Glutamatergic neuron (in vitro differentiated cells): ENCODE measurements around the gene AHDC1. TPM values are rescaled to one million over a fixed set of nuclear protein-coding genes. Genes with fewer than 3 reads are reported as not detected.

Experiments used
- DNase-seq: peaks from one replicate; pipeline ENCODE4 v3.0.0; 2022
- H3K27ac Mint-ChIP-seq: one replicate; pipeline ENCODE4 v1.8.0; 2020; ENCODE audit warnings: mild to moderate bottlenecking, mixed read lengths, inconsistent platforms; ENCODE audit not compliant: unreplicated experiment
- H3K27me3 Mint-ChIP-seq: one replicate; pipeline ENCODE4 v1.8.0; 2020; ENCODE audit warnings: mild to moderate bottlenecking, moderate library complexity, mixed read lengths, inconsistent platforms; ENCODE audit not compliant: unreplicated experiment
- H3K36me3 Mint-ChIP-seq: one replicate; pipeline ENCODE4 v1.8.0; 2020; ENCODE audit warnings: mild to moderate bottlenecking, mixed read lengths, inconsistent platforms; ENCODE audit not compliant: unreplicated experiment
- H3K4me1 Mint-ChIP-seq: one replicate; pipeline ENCODE4 v1.8.0; 2020; ENCODE audit warnings: mild to moderate bottlenecking, low read depth, mixed read lengths, inconsistent platforms; ENCODE audit not compliant: unreplicated experiment
- H3K4me3 Mint-ChIP-seq: one replicate; pipeline ENCODE4 v1.8.0; 2020; ENCODE audit warnings: mild to moderate bottlenecking, mixed read lengths, inconsistent platforms; ENCODE audit not compliant: unreplicated experiment
- H3K9me3 Mint-ChIP-seq: one replicate; pipeline ENCODE4 v1.8.0; 2020; ENCODE audit warnings: mild to moderate bottlenecking, moderate library complexity, mixed read lengths, inconsistent platforms; ENCODE audit not compliant: unreplicated experiment
- total RNA-seq: library from RNA; stranded (reverse); fragmentation: NEBNext Ultra II Directional; extraction: Animal tissue kit (Norgen Biotek cat#: 25700); gene quantifications from one replicate; pipeline ENCODE4 v1.2.1, GENCODE V29; 2021; ENCODE audit not compliant: unreplicated experiment
- TF ChIP-seq, protein P1 (sequence below): fragments of 200-600 bp; sonication (generic); IDR thresholded peaks from one replicate; pipeline ENCODE4 v1.5.0; 2021; ENCODE audit not compliant: partially characterized antibody, unreplicated experiment

The AHDC1 gene
- total RNA-seq, 1 donor from 2014 or later, result 131 TPM

- peak; percentile 57 for DNase-seq
- Mint-ChIP-seq H3K4me3 (peak overlapping the region; percentile 52), H3K27ac (peak overlapping the region; percentile 96), H3K9me3 (peaks cover 4% of the 10 kb centered on the region), H3K27me3 (peaks cover 15% of the 10 kb centered on the region), H3K4me1 (peaks cover 49% of the 10 kb centered on the region), H3K36me3 (no peaks in the 10 kb centered on the region)
- TF ChIP-seq, protein P1, sequence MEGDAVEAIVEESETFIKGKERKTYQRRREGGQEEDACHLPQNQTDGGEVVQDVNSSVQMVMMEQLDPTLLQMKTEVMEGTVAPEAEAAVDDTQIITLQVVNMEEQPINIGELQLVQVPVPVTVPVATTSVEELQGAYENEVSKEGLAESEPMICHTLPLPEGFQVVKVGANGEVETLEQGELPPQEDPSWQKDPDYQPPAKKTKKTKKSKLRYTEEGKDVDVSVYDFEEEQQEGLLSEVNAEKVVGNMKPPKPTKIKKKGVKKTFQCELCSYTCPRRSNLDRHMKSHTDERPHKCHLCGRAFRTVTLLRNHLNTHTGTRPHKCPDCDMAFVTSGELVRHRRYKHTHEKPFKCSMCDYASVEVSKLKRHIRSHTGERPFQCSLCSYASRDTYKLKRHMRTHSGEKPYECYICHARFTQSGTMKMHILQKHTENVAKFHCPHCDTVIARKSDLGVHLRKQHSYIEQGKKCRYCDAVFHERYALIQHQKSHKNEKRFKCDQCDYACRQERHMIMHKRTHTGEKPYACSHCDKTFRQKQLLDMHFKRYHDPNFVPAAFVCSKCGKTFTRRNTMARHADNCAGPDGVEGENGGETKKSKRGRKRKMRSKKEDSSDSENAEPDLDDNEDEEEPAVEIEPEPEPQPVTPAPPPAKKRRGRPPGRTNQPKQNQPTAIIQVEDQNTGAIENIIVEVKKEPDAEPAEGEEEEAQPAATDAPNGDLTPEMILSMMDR, result no peak
Measured at GRCh38 chr1:27603309-27603680, 649 bp downstream of the AHDC1 start.

- H3K36me3 Mint-ChIP-seq, result no peaks in the 10 kb centered on the region
- TF ChIP-seq, protein P1, result no peak
- peaks cover 19% of the 10 kb centered on the region for H3K27me3 Mint-ChIP-seq
- peaks cover 6% of the 10 kb centered on the region for H3K9me3 Mint-ChIP-seq
- H3K4me1 Mint-ChIP-seq, result peaks cover 51% of the 10 kb centered on the region
- peak; percentile 57 for DNase-seq
- H3K4me3 Mint-ChIP-seq, result peak overlapping the region; percentile 91
- H3K27ac Mint-ChIP-seq, result peak overlapping the region; percentile 90
Measured at GRCh38 chr1:27602462-27603308, 1.3 kb downstream of the AHDC1 start.

DNA sequence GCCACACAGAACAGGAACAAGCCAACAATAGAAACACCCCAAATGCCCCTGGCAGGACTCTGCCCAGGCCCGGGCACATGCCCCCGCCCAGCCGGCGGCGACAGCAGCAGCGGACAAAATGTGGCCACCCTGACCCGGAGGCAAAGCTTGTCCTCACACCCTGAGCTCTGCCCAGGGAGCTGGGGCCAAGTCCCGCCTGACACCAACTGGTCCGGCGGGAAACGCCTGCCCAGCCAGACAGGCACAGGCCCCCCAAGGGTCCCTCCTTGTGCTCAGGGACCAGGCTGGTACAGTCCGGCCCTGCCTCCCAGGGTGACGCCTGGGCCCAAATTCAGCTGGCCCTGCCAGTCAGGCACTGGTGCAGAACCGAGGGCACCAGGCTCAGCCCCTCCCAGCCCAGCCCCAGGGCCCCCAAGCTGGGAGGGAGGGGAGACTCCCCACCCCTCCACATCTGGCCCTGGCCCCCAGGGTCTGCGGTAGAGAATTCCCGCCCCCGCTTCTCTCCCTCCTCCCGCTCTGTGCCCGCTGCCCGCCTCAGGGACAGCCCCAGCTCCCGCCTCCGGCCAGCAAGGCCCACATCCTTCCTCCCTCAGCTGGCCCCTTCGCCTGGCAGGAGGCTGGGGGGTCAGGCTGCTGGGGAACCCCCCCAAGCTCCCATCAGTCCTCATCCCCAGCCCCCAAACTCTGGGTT lies 2.0 kb downstream of the AHDC1 start:
- peak; percentile 51 for DNase-seq
- H3K27ac Mint-ChIP-seq, result peak overlapping the region; percentile 91
- TF ChIP-seq, protein P1, result no peak
- peaks cover 20% of the 10 kb centered on the region for H3K27me3 Mint-ChIP-seq
- peaks cover 48% of the 10 kb centered on the region for H3K4me1 Mint-ChIP-seq
- H3K4me3 Mint-ChIP-seq, result peak overlapping the region; percentile 91
- H3K36me3 Mint-ChIP-seq, result no peaks in the 10 kb centered on the region
- peaks cover 7% of the 10 kb centered on the region for H3K9me3 Mint-ChIP-seq

DNA sequence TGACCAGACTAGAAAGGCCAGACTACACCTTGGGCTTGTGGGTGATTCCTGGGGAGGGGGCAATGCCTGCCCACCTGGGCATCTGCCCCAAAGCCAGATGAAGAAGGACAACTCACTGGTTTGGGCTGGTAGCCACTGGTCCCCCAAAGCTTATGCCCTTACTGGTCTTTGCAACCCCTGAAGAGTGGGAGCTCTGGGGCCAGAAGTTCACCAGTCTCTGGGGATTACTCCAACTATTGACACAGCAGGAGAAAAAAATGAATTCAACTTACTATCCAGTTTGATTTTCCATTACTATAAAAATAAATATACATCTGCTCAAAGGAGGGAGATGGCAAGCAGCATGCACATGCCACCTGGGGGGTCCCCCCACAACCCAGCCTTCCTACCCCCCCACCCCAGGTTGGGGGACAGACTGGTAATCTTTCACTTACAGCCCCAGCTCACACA lies 2.6 kb downstream of the AHDC1 start:
- TF ChIP-seq, protein P1, result no peak
- H3K36me3 Mint-ChIP-seq, result no peaks in the 10 kb centered on the region
- no peak for DNase-seq
- H3K4me3 Mint-ChIP-seq, result peak overlapping the region; percentile 82
- peaks cover 20% of the 10 kb centered on the region for H3K27me3 Mint-ChIP-seq
- peak overlapping the region; percentile 91 for H3K27ac Mint-ChIP-seq
- peaks cover 7% of the 10 kb centered on the region for H3K9me3 Mint-ChIP-seq
- peaks cover 42% of the 10 kb centered on the region for H3K4me1 Mint-ChIP-seq
